ENCODE results near the gene MYO9B.
A peak's percentile ranks its signal among the peaks of the same experiment; 100 is the strongest.

Gene MYO9B

GRCh38 chr19:17075035-17075863 lies at the start of gene MYO9B, which contains the start of gene HAUS8:
TSS of gene MYO9B (plus strand) at chr19:17075777. CDS start at chr19:17101718, 25,941 bp downstream.
TSS of gene HAUS8 (minus strand) at chr19:17075452. CDS start at chr19:17075422, 30 bp downstream.
- peak; percentile 96 for DNase-seq

- DNase-seq, result peak; percentile 9
Measured at GRCh38 chr19:17025991-17026658, 49.5 kb upstream of the MYO9B start.

GRCh38 chr19:17026706-17027534 lies 48.7 kb upstream of the MYO9B start, which contains the start of gene CPAMD8:
TSS of gene CPAMD8 (minus strand) at chr19:17026810. CDS start at chr19:17026642, 168 bp downstream.
- no peak for DNase-seq

DNA sequence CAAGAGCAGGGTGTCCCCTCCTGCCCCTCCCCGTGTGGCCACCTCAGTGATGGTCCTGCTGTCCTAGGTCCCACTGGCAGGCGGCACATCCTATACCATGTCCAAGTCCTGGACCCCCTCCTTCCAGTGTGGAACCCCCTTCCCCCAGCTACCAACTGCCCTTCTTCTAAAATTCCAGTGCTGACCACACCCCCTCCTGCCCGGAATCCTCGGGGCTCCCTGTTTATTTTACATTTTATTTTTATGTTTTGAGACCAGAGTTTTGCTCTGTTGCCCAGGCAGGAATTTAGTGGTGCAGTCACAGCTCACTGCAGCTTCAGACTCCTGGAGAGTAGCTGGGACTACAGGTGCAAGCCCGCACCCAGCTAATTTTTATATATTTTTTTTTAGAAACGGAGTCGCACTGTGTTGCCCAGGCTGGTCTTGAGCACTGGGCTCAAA lies 48.0 kb upstream of the MYO9B start:
- no peak for DNase-seq

GRCh38 chr19:17031741-17032140 lies 43.8 kb upstream of the MYO9B start:
- no peak for DNase-seq

GRCh38 chr19:17035842-17036424 lies 39.6 kb upstream of the MYO9B start:
- no peak for DNase-seq

- DNase-seq, result no peak
Measured at GRCh38 chr19:17036640-17037039, 38.9 kb upstream of the MYO9B start.

- DNase-seq, result no peak
Measured at GRCh38 chr19:17037184-17037583, 38.4 kb upstream of the MYO9B start.

DNA sequence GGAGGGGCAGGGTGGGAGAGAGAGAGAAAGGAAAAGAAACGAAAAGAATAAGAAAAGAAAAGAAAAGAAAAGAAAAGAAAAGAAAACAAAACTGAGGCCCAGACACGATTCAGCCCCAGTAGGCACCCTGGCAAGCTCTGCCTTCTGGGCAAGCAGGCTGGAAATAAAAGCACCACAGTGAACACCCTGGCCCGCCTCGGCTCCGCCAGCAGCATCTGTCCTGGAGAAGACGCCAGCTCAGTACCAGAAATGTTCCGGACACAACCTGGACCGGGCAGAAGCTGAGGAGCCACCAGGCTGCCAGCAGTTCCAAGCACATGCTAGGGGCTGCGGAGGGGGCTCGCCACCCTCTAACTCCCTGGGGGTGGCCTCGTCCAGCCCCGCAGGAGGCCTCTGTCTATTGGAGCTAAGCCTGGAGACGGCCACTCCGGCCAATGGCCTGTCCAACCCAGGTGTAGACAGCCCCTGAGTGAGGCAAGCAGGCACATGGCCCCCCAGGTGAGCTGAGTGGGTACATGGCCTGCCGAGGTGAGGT lies 37.5 kb upstream of the MYO9B start:
- no peak for DNase-seq

DNA sequence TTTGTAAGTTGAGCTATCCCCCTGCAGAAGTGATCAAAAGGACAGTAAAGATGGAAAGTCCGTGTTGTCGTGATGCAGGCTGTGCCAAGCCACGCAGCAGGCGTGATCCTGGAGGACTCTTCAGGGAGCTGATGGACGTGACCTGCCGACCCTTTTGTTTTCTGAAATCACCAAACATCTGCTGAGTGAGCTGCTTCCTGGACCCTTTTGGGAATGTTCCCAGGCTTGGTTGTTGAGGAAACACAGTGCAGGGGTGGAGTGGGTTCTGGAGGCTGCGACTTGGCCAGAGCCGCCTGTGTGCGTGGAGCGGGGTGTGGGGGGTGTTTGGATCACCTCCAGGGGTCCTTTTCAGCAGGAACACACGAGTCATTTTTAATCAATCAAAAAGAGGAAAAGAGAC lies 33.6 kb upstream of the MYO9B start:
- peak; percentile 61 for DNase-seq

DNA sequence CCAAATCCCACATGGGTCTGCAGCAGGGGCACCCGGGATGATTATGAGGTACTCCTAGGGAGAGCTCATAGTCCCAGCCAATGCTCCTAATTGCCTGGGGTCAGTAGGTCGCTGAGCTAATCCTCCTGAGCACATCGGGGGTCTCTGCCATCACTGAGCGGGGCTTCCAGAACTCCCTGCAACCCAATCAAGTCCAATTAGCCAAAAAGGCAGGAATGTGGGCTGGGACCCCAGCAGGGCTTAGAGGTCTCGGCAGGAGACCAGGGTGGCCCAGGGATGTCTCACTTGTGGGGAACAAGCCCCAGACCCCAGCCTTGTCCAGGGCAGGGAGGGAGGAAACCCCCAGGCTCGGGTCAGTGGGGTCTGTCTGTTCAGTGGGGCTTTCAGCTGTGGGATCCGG lies 31.8 kb upstream of the MYO9B start:
- DNase-seq, result no peak

GRCh38 chr19:17045907-17046502 lies 29.6 kb upstream of the MYO9B start:
- no peak for DNase-seq

- no peak for DNase-seq
Measured at GRCh38 chr19:17048885-17049453, 26.6 kb upstream of the MYO9B start.

DNA sequence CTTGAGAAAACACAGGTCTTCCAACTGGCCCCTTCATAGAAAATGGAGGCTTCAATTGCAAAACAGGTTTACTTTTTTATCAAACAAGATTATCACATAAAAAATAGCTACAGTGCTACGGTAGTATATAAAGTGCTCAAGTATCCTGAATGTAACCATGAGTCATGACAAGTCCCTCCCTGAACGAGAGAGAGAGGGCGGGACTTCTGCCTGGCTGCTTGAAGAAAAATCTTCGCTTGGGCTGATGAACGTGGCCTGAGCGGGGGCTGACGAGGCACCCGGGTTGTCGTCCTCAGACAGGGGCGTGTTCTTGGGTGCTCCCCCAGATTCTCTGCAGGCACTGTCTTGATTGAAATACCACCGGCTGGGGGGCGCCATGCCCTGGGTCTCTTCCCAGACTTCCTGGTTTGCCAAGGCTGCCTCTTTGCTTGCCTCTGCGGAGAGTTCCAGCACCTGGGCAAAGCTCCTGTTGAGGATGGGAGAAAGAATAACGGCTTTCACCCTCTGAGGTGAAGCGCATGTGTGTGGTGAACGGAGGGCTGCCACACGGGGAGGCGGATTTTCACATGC lies 25.8 kb upstream of the MYO9B start:
- DNase-seq, result no peak

DNA sequence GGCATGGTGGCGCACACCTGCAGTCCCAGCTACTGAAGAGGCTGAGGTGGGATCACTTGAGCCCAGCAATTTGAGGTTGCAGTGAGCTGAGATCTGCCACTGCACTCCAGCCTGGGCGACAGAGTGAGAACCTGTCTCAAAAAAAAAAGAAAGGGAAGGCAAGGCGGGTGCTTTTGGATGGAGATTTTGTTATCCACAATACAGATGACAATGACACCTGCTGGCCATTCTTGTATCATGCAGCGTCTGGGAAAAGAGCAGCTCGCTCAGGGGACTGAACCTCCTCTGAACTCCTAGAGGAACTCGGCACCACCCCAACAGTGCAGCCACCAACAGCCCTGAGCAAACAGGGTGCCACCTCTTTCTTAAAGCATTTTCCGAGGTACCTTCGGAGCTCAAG lies 23.1 kb upstream of the MYO9B start:
- DNase-seq, result peak; percentile 15

- no peak for DNase-seq
Measured at GRCh38 chr19:17054746-17055145, 20.8 kb upstream of the MYO9B start.

DNA sequence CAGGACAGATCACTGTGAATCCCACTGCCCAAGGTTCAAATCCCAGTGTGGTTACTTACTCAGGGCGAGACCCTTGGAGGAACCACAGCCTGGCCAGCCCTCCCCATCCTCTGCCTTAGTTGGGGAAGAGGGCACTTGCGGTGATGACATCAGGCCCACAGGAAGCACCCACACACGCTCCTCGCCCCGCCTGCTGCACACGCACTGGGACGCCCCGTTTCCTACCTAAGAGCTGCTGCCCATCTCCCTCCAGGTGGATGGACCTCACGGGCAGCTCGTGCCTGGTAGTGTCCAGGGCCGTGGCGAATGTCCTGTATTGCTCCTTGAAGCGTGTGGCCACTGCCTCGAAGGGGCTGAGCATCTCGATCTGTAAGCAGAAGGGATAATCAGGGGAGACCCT lies 19.9 kb upstream of the MYO9B start:
- DNase-seq, result no peak

DNA sequence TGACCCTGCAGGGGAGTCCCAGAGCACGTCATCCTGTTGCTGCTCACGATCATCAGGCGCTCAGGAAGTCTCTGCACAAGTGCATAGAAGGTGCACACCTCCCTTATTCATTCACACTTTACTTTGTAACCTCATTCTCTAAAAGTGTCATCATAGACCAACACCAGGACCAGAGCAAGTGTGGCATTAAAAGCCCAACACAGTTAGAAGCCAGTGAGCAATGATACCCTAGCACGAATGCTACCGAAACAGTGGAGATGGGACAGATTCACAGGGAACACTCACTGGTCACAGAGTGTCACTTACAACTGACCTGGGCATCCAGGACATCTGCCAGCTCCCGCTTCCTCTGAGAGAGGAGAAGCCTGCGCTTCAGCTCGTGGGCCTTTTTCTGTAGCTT lies 17.3 kb upstream of the MYO9B start:
- no peak for DNase-seq

- no peak for DNase-seq
Measured at GRCh38 chr19:17060802-17061201, 14.8 kb upstream of the MYO9B start.

- DNase-seq, result no peak
Measured at GRCh38 chr19:17061205-17061604, 14.4 kb upstream of the MYO9B start.

DNA sequence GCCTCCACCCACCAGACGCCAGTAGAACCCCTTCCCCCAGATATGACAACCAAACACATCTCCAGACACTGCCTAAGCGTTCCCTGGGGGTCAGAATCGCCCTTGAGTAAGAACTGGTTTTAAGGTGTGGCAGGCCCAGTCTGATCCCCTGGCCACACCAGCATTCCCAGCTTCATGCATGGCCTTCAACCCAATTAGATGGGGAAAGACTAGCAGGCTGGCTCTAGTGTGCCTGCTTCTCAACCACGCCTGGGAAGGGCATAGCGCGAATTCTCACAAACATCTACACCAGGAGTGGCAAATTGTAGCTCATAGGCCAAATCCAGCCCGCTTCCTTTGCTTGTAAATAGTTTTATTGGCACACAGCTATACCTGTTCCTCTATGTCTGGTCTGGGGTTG lies 13.9 kb upstream of the MYO9B start:
- no peak for DNase-seq

Data from DMS79 treated with DMSO at 0.1 percent for 48 hours (cell line).